ENCODE data around the gene NRN1. TPM values are rescaled to one million over a fixed set of nuclear protein-coding genes. Genes with fewer than 3 reads are reported as not detected.

The NRN1 gene, protein sequence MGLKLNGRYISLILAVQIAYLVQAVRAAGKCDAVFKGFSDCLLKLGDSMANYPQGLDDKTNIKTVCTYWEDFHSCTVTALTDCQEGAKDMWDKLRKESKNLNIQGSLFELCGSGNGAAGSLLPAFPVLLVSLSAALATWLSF
- 94.3 and 142 TPM in 2 replicates for total RNA-seq

DNA sequence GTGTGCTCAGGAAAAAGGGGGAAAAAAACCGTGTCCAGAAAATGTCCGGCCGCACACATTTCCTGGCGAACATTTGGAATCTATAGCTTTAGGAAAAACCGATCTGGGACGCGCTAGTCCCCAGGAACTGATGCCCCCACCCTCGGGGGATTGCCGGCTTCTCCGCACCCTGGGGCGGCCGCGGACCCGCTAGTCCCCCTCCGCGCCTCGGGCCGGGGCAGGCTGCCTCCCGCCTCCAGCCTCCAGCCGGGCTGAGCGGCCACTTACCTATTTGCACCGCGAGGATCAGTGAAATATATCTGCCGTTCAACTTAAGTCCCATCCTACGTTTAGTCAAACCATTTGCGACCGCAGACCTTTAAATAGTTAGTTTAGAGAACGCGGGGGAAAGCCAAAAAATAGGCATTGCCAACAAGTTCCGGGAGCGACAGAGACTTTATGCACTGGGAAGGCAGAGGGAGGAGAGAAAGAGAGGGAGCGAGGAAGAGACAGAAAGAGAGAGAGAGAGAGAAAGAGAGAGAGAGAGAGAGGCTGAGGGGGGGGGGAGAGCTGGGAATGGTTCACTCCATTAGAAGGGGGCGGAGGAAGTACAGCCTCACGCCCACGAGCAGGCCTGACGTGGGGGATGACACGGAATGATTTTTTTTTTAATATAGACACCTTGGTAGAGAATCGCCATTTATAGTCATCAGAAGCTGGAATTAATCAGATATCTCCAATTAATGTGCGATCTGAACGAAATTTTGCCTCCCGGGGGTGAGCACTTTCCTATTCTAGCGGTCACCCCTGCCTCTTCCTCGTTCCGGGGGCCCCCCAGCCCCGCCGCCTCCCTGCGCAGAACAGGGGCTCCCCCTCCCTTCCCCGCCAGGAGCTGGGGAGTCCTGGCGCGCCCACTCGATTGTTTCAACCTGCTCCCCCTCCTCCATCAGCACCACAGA, at the start of gene NRN1:
Gene NRN1 (minus strand): TSS at position 498 of the 938 bp plus-strand sequence. CDS start 176 bp downstream, at position 322.

Measured in articular chondrocyte of knee joint (primary cell).